IMR-90 (cell line): ENCODE results near the gene ARHGEF40. TPM values are rescaled to one million over a fixed set of nuclear protein-coding genes. Genes with fewer than 3 reads are reported as not detected.

Source experiments
- ATAC-seq: fragments of 200-7000 bp; cut with Tn5 transposase; 2 replicates; pipeline ENCODE4 v1.9.1; 2020; ENCODE audit warnings: low read depth, mild to moderate bottlenecking, moderate library complexity
- BruUV-seq: library from RNA; stranded (reverse); fragments of 400-500 nt; replicated peaks from 2 replicates; lab custom pipeline; 2021; lab: Mats Ljungman, UMichigan
- CTCF ChIA-PET: fragments of 300-600 bp; formaldehyde crosslinking; extraction: SDS; loops from one replicate; lab custom pipeline; 2021; ENCODE audit warnings: antibody characterized with exemption; lab: Yijun Ruan, JAX
- POLR2A ChIA-PET: fragments of 300-600 bp; sonication (Branson Sonifier 250); formaldehyde crosslinking; loops from one replicate; lab custom pipeline; 2022; ENCODE audit warnings: antibody characterized with exemption; ENCODE audit not compliant: unreplicated experiment; lab: Charles Lee
- DNase-seq: peaks from one replicate; pipeline ENCODE4 v3.0.0; 2013
- H2AFZ ChIP-seq: replicated peaks from 2 replicates; pipeline ENCODE3; 2013; ENCODE audit warnings: low read length, mild to moderate bottlenecking; ENCODE audit not compliant: poor library complexity
- H2AK5ac ChIP-seq: 2 replicates; pipeline ENCODE4 v1.6.1; 2013; ENCODE audit warnings: low read depth, low read length, inconsistent platforms
- H2AK9ac ChIP-seq: replicated peaks from 2 replicates; pipeline ENCODE3; 2013; ENCODE audit warnings: mild to moderate bottlenecking, low read depth, low read length, moderate library complexity; ENCODE audit not compliant: poor library complexity
- H2BK120ac ChIP-seq: 2 replicates; pipeline ENCODE4 v1.6.1; 2013; ENCODE audit warnings: low read depth, low read length, inconsistent platforms
- H2BK15ac ChIP-seq: 3 replicates; pipeline ENCODE4 v1.6.1; 2013; ENCODE audit warnings: low read depth, low read length, inconsistent platforms
- H2BK20ac ChIP-seq: 2 replicates; pipeline ENCODE4 v1.6.1; 2013; ENCODE audit warnings: low read depth, mild to moderate bottlenecking, inconsistent platforms, low read length, moderate library complexity
- H2BK5ac ChIP-seq: 2 replicates; pipeline ENCODE4 v1.6.1; 2013; ENCODE audit warnings: mild to moderate bottlenecking, low read depth, low read length, inconsistent platforms; ENCODE audit not compliant: poor library complexity, severe bottlenecking
- H3K14ac ChIP-seq: replicated peaks from 2 replicates; pipeline ENCODE4 v1.6.1; 2013; ENCODE audit warnings: low read depth, low read length, inconsistent platforms
- H3K18ac ChIP-seq: 2 replicates; pipeline ENCODE4 v1.6.1; 2013; ENCODE audit warnings: low read depth, low read length, control low read depth
- H3K23ac ChIP-seq: 2 replicates; pipeline ENCODE4 v1.6.1; 2013; ENCODE audit warnings: low read depth, low read length, inconsistent platforms
- H3K27ac ChIP-seq: 2 replicates; pipeline ENCODE4 v1.5.1; 2013; ENCODE audit warnings: mild to moderate bottlenecking, control low read depth, low read length; ENCODE audit not compliant: insufficient read depth
- H3K27me3 ChIP-seq: 2 replicates; pipeline ENCODE4 v1.6.1; 2013; ENCODE audit warnings: low read length; ENCODE audit not compliant: control insufficient read depth, insufficient read depth
- H3K36me3 ChIP-seq: 2 replicates; pipeline ENCODE4 v1.6.1; 2013; ENCODE audit warnings: low read length, mixed read lengths; ENCODE audit not compliant: control insufficient read depth, insufficient read depth
- H3K4ac ChIP-seq: 2 replicates; pipeline ENCODE4 v1.6.1; 2013; ENCODE audit warnings: low read depth, low read length, inconsistent platforms
- H3K4me1 ChIP-seq: 2 replicates; pipeline ENCODE4 v1.6.1; 2013; ENCODE audit warnings: low read length, mixed read lengths; ENCODE audit not compliant: control insufficient read depth, insufficient read depth
- H3K4me2 ChIP-seq: 2 replicates; pipeline ENCODE4 v1.6.1; 2013; ENCODE audit warnings: low read depth, mild to moderate bottlenecking, control low read depth, low read length, moderate library complexity
- H3K4me3 ChIP-seq: 2 replicates; pipeline ENCODE4 v1.5.1; 2013; ENCODE audit warnings: low read depth, mild to moderate bottlenecking, control low read depth, low read length, moderate library complexity; ENCODE audit not compliant: insufficient read depth
- H3K56ac ChIP-seq: 2 replicates; pipeline ENCODE4 v1.6.1; 2013; ENCODE audit warnings: low read length, inconsistent platforms; ENCODE audit not compliant: insufficient read depth; ENCODE audit errors: extremely low read depth
- H3K79me1 ChIP-seq, 2 experiments: 2 replicates each; pipeline ENCODE4 v1.6.1; 2013; ENCODE audit warnings: low read length in 2 of 2, inconsistent platforms in 1 of 2, low read depth in 1 of 2
- H3K9ac ChIP-seq: 2 replicates; pipeline ENCODE4 v1.6.1; 2013; ENCODE audit warnings: low read depth, low read length, control low read depth
- H3K9me1 ChIP-seq: 2 replicates; pipeline ENCODE4 v1.6.1; 2013; ENCODE audit warnings: low read length, inconsistent platforms; ENCODE audit not compliant: insufficient read depth
- H3K9me3 ChIP-seq: 2 replicates; pipeline ENCODE4 v1.6.1; 2013; ENCODE audit warnings: low read length; ENCODE audit not compliant: control insufficient read depth, insufficient read depth
- H4K20me1 ChIP-seq: 2 replicates; pipeline ENCODE4 v1.6.1; 2013; ENCODE audit warnings: low read length, inconsistent platforms; ENCODE audit not compliant: insufficient read depth
- H4K5ac ChIP-seq: 2 replicates; pipeline ENCODE4 v1.6.1; 2013; ENCODE audit warnings: mild to moderate bottlenecking, low read depth, low read length, control low read depth
- H4K8ac ChIP-seq, 2 experiments: 2 replicates each; pipeline ENCODE4 v1.6.1; 2013; ENCODE audit warnings: low read depth in 2 of 2, low read length in 2 of 2, control low read depth in 1 of 2, inconsistent platforms in 1 of 2
- H4K91ac ChIP-seq: 2 replicates; pipeline ENCODE4 v1.6.1; 2013; ENCODE audit warnings: low read depth, low read length, inconsistent platforms; ENCODE audit not compliant: insufficient read depth
- CEBPB ChIP-seq: IDR thresholded peaks from 2 replicates; pipeline ENCODE4 v1.6.1; 2012; ENCODE audit warnings: low read depth, low read length, improper control_type of control experiment
- WGBS, 2 experiments: methylation state at CpG; one replicate each; pipeline versions ENCODE4 v1.1.5 to v1.1.7; 2013; ENCODE audit warnings: missing lambda C conversion rate in 2 of 2; ENCODE audit not compliant: insufficient read length in 1 of 2; ENCODE audit errors: extremely low coverage in 2 of 2; 5-methylcytosine and 5-hydroxymethylcytosine counted together
- dilution Hi-C: fragments of 300-500 bp; cut with HindIII; formaldehyde crosslinking; loops from one replicate; pipeline ENCODE4 v1.14.3; 2018; ENCODE audit warnings: low sequenced_read_pairs; ENCODE audit not compliant: unreplicated experiment
- in situ Hi-C: fragments of 300-500 bp; cut with MboI; formaldehyde crosslinking; loops from 3 replicates; pipeline ENCODE4 v1.14.3; 2019; ENCODE audit warnings: low sequenced_read_pairs, inconsistent platforms, mixed read lengths
- intact Hi-C: fragments of 100-400 bp; cut with micrococcal nuclease; formaldehyde crosslinking; loops from 2 replicates; pipeline ENCODE4 v1.10.0; 2022
- polyA plus RNA-seq, 3 experiments: library from polyadenylated mRNA; depleted of rRNA; stranded (reverse); fragments of >200 nt; gene quantifications; 2 replicates each; pipeline ENCODE4 v1.2.3, GENCODE V29; 2012; ENCODE audit warnings: low replicate concordance in 1 of 3
- total RNA-seq: library from RNA; depleted of rRNA; stranded (reverse); fragments of >200 nt; gene quantifications from 2 replicates; pipeline ENCODE4 v1.2.3, GENCODE V29; 2012

ARHGEF40 gene
- total and polyA plus RNA-seq, 2 of the 4 experiments (the other 2 are of a cell fraction), result 18.1 to 58.4 TPM

- ATAC-seq, result no peak
- Histone ChIP-seq H2AK9ac (no peak overlapping the region), H3K4me3 (no peak overlapping the region), H3K14ac (no peak overlapping the region), H3K4ac (no peak overlapping the region), H2BK20ac (no peak overlapping the region), H4K5ac (no peak overlapping the region), H2BK120ac (no peak overlapping the region), H2BK15ac (no peak overlapping the region), H3K9me1 (peaks cover 7% of the 10 kb centered on the region; the same call in 1 of the 2 replicates), H3K4me2 (no peak overlapping the region), H3K56ac (no peak overlapping the region), H2AFZ (no peak overlapping the region), H3K23ac (no peak overlapping the region), H3K9ac (no peak overlapping the region), H4K20me1 (peaks cover 6% of the 10 kb centered on the region), H3K4me1 (peaks cover 22% of the 10 kb centered on the region), H3K27me3 (no peaks in the 10 kb centered on the region), H3K18ac (no peak overlapping the region), H3K36me3 (peaks cover 42% of the 10 kb centered on the region), H4K8ac (no peak overlapping the region), H4K91ac (no peak overlapping the region), H2AK5ac (no peak overlapping the region), H3K9me3 (no peaks in the 10 kb centered on the region), H2BK5ac (no peak overlapping the region), H3K79me1 (peaks cover 3 to 18% of the 10 kb centered on the region in 2 experiments; a peak in 2 of 4 replicates), H3K27ac (no peak overlapping the region)
- no peak for DNase-seq
- dilution Hi-C loops (no loop called here), intact Hi-C loops (no loop called here), in situ Hi-C loops (loop anchor here (25.0 kb wide), 2 partner anchors 627 to 752 kb away; partner anchors contain the start of genes APEX1, CCNB1IP1, OSGEP and PARP2)
- TSS peak; percentile 63 for BruUV-seq
- no peak for TF ChIP-seq CEBPB
- POLR2A ChIA-PET, result no interaction called here
- CTCF ChIA-PET, result interaction anchor here (0.7 to 2.5 kb wide), 4 partner anchors 15 to 74 kb away, joined by 3 to 10 read pairs (median 4); partner anchors contain the start of gene ARHGEF40
- no CpG with 5 or more reads among the region's 1 CpG for WGBS, 2 experiments
Observed at GRCh38 chr14:21089271-21089670, 19.2 kb downstream of the ARHGEF40 start.
